Tibial nerve (tissue), 4 donors: Measurements from ENCODE around the gene DBNDD1.

Experiments used
- EP300 ChIP-seq, 2 donors: sonication (generic); formaldehyde crosslinking; IDR thresholded peaks; one replicate each; pipeline ENCODE4 v1.6.1; 2017; ENCODE audit warnings: antibody characterized with exemption in 2 of 2, mild to moderate bottlenecking in 1 of 2
- POLR2A ChIP-seq, 2 donors: fragments of 450-650 bp; IDR thresholded peaks; one replicate each; pipeline ENCODE4 v1.6.1; 2017; ENCODE audit warnings: antibody characterized with exemption in 2 of 2, mild to moderate bottlenecking in 2 of 2, moderate library complexity in 2 of 2
- TF ChIP-seq, protein P1 (sequence below), 5 experiments: fragments of 200-600 bp in 3 of 5; fragments of 450-650 bp in 2 of 5; sonication (generic) in 3 of 5; IDR thresholded peaks; one replicate each; pipeline ENCODE4 v1.5.1; 2016 to 2019; ENCODE audit warnings: antibody characterized with exemption in 5 of 5, mild to moderate bottlenecking in 3 of 5, moderate library complexity in 2 of 5

- TF ChIP-seq EP300 (IDR thresholded peaks at IDR 0.05) (no peak), POLR2A (IDR thresholded peaks at IDR 0.05) (no peak)
- TF ChIP-seq, protein P1, sequence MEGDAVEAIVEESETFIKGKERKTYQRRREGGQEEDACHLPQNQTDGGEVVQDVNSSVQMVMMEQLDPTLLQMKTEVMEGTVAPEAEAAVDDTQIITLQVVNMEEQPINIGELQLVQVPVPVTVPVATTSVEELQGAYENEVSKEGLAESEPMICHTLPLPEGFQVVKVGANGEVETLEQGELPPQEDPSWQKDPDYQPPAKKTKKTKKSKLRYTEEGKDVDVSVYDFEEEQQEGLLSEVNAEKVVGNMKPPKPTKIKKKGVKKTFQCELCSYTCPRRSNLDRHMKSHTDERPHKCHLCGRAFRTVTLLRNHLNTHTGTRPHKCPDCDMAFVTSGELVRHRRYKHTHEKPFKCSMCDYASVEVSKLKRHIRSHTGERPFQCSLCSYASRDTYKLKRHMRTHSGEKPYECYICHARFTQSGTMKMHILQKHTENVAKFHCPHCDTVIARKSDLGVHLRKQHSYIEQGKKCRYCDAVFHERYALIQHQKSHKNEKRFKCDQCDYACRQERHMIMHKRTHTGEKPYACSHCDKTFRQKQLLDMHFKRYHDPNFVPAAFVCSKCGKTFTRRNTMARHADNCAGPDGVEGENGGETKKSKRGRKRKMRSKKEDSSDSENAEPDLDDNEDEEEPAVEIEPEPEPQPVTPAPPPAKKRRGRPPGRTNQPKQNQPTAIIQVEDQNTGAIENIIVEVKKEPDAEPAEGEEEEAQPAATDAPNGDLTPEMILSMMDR (IDR thresholded peaks at IDR 0.05) = no peak
These were observed 21.1 kb upstream of the DBNDD1 start for GRCh38 chr16:90040152-90041023.
